DOHH2 (cell line): Measurements from ENCODE around the gene GUCY1A2.

Source experiments
- EZH2phosphoT487 ChIP-seq: fragments of 200-600 bp; sonication (generic); IDR thresholded peaks from 2 replicates; pipeline ENCODE4 v1.6.1; 2017; ENCODE audit warnings: borderline replicate concordance, mild to moderate bottlenecking, antibody characterized with exemption, low read length, moderate library complexity, mixed read lengths
- TF ChIP-seq, protein P1 (sequence below): fragments of 200-600 bp; sonication (generic); IDR thresholded peaks from one replicate; pipeline ENCODE4 v1.5.1; 2014; ENCODE audit warnings: antibody characterized with exemption, mild to moderate bottlenecking, low read depth, low read length; ENCODE audit not compliant: poor library complexity, severe bottlenecking

DNA sequence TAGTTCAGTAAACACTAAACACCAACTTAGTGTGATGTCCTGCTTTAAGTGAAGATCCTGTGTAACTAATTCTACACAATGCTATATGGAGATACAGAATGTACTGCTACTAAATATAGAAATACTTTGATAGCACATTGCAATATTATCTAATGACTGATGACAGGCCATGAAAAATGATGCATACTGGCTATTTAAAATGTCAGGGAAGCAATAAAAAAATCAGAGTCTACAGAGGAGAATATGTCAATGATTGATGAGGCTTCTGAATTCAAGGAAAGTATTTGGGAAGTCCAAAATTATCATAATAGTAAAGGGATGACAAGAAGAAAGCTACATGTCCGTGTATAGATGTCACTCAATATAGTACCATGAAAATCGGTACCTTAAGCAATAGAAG lies 55.3 kb downstream of the GUCY1A2 start:
- TF ChIP-seq, protein P1, sequence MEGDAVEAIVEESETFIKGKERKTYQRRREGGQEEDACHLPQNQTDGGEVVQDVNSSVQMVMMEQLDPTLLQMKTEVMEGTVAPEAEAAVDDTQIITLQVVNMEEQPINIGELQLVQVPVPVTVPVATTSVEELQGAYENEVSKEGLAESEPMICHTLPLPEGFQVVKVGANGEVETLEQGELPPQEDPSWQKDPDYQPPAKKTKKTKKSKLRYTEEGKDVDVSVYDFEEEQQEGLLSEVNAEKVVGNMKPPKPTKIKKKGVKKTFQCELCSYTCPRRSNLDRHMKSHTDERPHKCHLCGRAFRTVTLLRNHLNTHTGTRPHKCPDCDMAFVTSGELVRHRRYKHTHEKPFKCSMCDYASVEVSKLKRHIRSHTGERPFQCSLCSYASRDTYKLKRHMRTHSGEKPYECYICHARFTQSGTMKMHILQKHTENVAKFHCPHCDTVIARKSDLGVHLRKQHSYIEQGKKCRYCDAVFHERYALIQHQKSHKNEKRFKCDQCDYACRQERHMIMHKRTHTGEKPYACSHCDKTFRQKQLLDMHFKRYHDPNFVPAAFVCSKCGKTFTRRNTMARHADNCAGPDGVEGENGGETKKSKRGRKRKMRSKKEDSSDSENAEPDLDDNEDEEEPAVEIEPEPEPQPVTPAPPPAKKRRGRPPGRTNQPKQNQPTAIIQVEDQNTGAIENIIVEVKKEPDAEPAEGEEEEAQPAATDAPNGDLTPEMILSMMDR = no peak
- no peak for TF ChIP-seq EZH2phosphoT487
